ENCODE results near the gene PRSS8.
A peak's percentile ranks its signal among the peaks of the same experiment; 100 is the strongest.

The PRSS8 gene

GRCh38 chr16:31125844-31126243 lies 9.7 kb downstream of the PRSS8 start:
- no peaks in the 10 kb centered on the region for H3K4me1 Mint-ChIP-seq
- H3K36me3 Mint-ChIP-seq (ENCODE audit: low read depth): peaks cover 24% of the 10 kb centered on the region

GRCh38 chr16:31120129-31120528 lies 15.4 kb downstream of the PRSS8 start:
- peaks cover 21% of the 10 kb centered on the region for H3K4me1 Mint-ChIP-seq
- ATAC-seq (no peak), DNase-seq (no peak)
- peaks cover 28% of the 10 kb centered on the region for H3K36me3 Mint-ChIP-seq (ENCODE audit: low read depth)
- no peaks in the 10 kb centered on the region for H3K9me3 Mint-ChIP-seq
- H3K4me3 Mint-ChIP-seq: no peak overlapping the region
- H3K27ac Mint-ChIP-seq: no peak overlapping the region
- no peaks in the 10 kb centered on the region for H3K27me3 Mint-ChIP-seq

More at GRCh38 chr16:31125844-31126243, 9.7 kb downstream of the PRSS8 start:
- DNase-seq (no peak), ATAC-seq (no peak)
- Mint-ChIP-seq H3K27ac (no peak overlapping the region), H3K27me3 (no peaks in the 10 kb centered on the region), H3K4me3 (no peak overlapping the region), H3K9me3 (no peaks in the 10 kb centered on the region)

GRCh38 chr16:31118223-31119155 lies 17.0 kb downstream of the PRSS8 start:
- ATAC-seq: no peak
- Mint-ChIP-seq H3K36me3 (ENCODE audit: low read depth) (peaks cover 23% of the 10 kb centered on the region), H3K4me3 (peak overlapping the region; percentile 84), H3K27ac (peak overlapping the region; percentile 83), H3K4me1 (peaks cover 30% of the 10 kb centered on the region), H3K27me3 (no peaks in the 10 kb centered on the region), H3K9me3 (no peaks in the 10 kb centered on the region)
- DNase-seq: no peak

- no peaks in the 10 kb centered on the region for H3K9me3 Mint-ChIP-seq
- DNase-seq: peak; percentile 97
- peaks cover 30% of the 10 kb centered on the region for H3K4me1 Mint-ChIP-seq
- peaks cover 23% of the 10 kb centered on the region for H3K36me3 Mint-ChIP-seq (ENCODE audit: low read depth)
- H3K4me3 Mint-ChIP-seq: peak within 1 kb of the TSS; percentile 84
- H3K27me3 Mint-ChIP-seq: no peaks in the 10 kb centered on the region
- ATAC-seq: peak; percentile 93
- H3K27ac Mint-ChIP-seq: peak within 1 kb of the TSS; percentile 83
Measured at GRCh38 chr16:31117384-31118222, 17.9 kb downstream of the PRSS8 start, which contains the start of gene KAT8. KAT8 (plus strand) TSS chr16:31117664; CDS start chr16:31117682, 18 bp downstream.

- Mint-ChIP-seq H3K4me1 (peaks cover 39% of the 10 kb centered on the region), H3K9me3 (no peaks in the 10 kb centered on the region), H3K27me3 (no peaks in the 10 kb centered on the region), H3K36me3 (ENCODE audit: low read depth) (peaks cover 22% of the 10 kb centered on the region), H3K4me3 (no peak overlapping the region), H3K27ac (no peak overlapping the region)
- DNase-seq (no peak), ATAC-seq (no peak)
Measured at GRCh38 chr16:31114468-31114867, 21.1 kb downstream of the PRSS8 start.

GRCh38 chr16:31113121-31114120 lies 22.1 kb downstream of the PRSS8 start:
- DNase-seq (no peak), ATAC-seq (no peak)
- Mint-ChIP-seq H3K27ac (peak overlapping the region; percentile 68), H3K4me1 (peaks cover 35% of the 10 kb centered on the region), H3K9me3 (no peaks in the 10 kb centered on the region), H3K36me3 (ENCODE audit: low read depth) (peaks cover 20% of the 10 kb centered on the region), H3K4me3 (no peak overlapping the region), H3K27me3 (no peaks in the 10 kb centered on the region)

- no peak for DNase-seq
- H3K36me3 Mint-ChIP-seq (ENCODE audit: low read depth): peaks cover 20% of the 10 kb centered on the region
- no peak overlapping the region for H3K27ac Mint-ChIP-seq
- no peaks in the 10 kb centered on the region for H3K9me3 Mint-ChIP-seq
- H3K4me3 Mint-ChIP-seq: no peak overlapping the region
- no peaks in the 10 kb centered on the region for H3K27me3 Mint-ChIP-seq
- no peak for ATAC-seq
- H3K4me1 Mint-ChIP-seq: peaks cover 34% of the 10 kb centered on the region
Measured at GRCh38 chr16:31112711-31113110, 22.8 kb downstream of the PRSS8 start.

GRCh38 chr16:31111881-31112466 lies 23.6 kb downstream of the PRSS8 start:
- no peak overlapping the region for H3K27ac Mint-ChIP-seq
- no peaks in the 10 kb centered on the region for H3K9me3 Mint-ChIP-seq
- peaks cover 37% of the 10 kb centered on the region for H3K4me1 Mint-ChIP-seq
- peaks cover 20% of the 10 kb centered on the region for H3K36me3 Mint-ChIP-seq (ENCODE audit: low read depth)
- H3K4me3 Mint-ChIP-seq: no peak overlapping the region
- DNase-seq (no peak), ATAC-seq (no peak)
- no peaks in the 10 kb centered on the region for H3K27me3 Mint-ChIP-seq

- Mint-ChIP-seq H3K4me3 (peak overlapping the region; percentile 32), H3K4me1 (peaks cover 37% of the 10 kb centered on the region), H3K36me3 (ENCODE audit: low read depth) (peaks cover 18% of the 10 kb centered on the region), H3K27me3 (no peaks in the 10 kb centered on the region), H3K27ac (peak overlapping the region; percentile 52), H3K9me3 (no peaks in the 10 kb centered on the region)
- ATAC-seq: no peak
- no peak for DNase-seq
Measured at GRCh38 chr16:31110106-31111034, 25.2 kb downstream of the PRSS8 start.

GRCh38 chr16:31109622-31110021 lies 25.9 kb downstream of the PRSS8 start:
- H3K9me3 Mint-ChIP-seq: no peaks in the 10 kb centered on the region
- DNase-seq: no peak
- H3K4me3 Mint-ChIP-seq: peak overlapping the region; percentile 77
- peaks cover 35% of the 10 kb centered on the region for H3K4me1 Mint-ChIP-seq
- no peaks in the 10 kb centered on the region for H3K27me3 Mint-ChIP-seq
- peaks cover 16% of the 10 kb centered on the region for H3K36me3 Mint-ChIP-seq (ENCODE audit: low read depth)
- peak overlapping the region; percentile 53 for H3K27ac Mint-ChIP-seq
- no peak for ATAC-seq

- Mint-ChIP-seq H3K4me3 (peak overlapping the region; percentile 77), H3K4me1 (peaks cover 32% of the 10 kb centered on the region), H3K27ac (peak overlapping the region; percentile 53), H3K9me3 (no peaks in the 10 kb centered on the region), H3K27me3 (no peaks in the 10 kb centered on the region), H3K36me3 (ENCODE audit: low read depth) (peaks cover 16% of the 10 kb centered on the region)
- DNase-seq (no peak), ATAC-seq (no peak)
Measured at GRCh38 chr16:31108794-31109558, 26.6 kb downstream of the PRSS8 start.
